ENCODE measurements around the gene RBFOX2. TPM values are rescaled to one million over a fixed set of nuclear protein-coding genes. Genes with fewer than 3 reads are reported as not detected.

The RBFOX2 gene
- total and polyA plus RNA-seq, 2 donors (not counting 1 experiment from before 2014, with no cell fraction given) = not detected

GRCh38 chr22:36053242-36054147 lies 24.9 kb upstream of the RBFOX2 start:
- ChIA-PET POLR2A (no interaction called here), CTCF (no interaction called here)
- no peak overlapping the region for H3K27ac ChIP-seq (ENCODE audit: low read length in 2 of 2)
- ATAC-seq (ENCODE audit: low read depth) (no peak), DNase-seq (no peak)
- no peak overlapping the region for H3K4me3 ChIP-seq (ENCODE audit: control extremely low read depth in 1 of 5, extremely low read depth in 1 of 5, insufficient read depth in 1 of 5, low read depth in 2 of 5, low read length in 4 of 5)
- no peaks in the 10 kb centered on the region for H3K4me1 Mint-ChIP-seq
- H3K9me3 Mint-ChIP-seq (ENCODE audit: insufficient read depth) = no peaks in the 10 kb centered on the region
- H3K27me3 Mint-ChIP-seq = peaks cover 26% of the 10 kb centered on the region
- H2AFZ ChIP-seq (ENCODE audit: insufficient read depth, low read depth, low read length, poor library complexity, severe bottlenecking) = no peak overlapping the region
- no CpG with 5 or more reads among the region's 1 CpG for WGBS (ENCODE audit: insufficient coverage)
- H3K79me2 ChIP-seq (ENCODE audit: control insufficient read depth, insufficient read depth, low read length) = no peaks in the 10 kb centered on the region
- peaks cover 0 to 8% (median 1%) of the 10 kb centered on the region in 4 experiments for H3K27me3 ChIP-seq (replicated peaks in 1 of 4; ENCODE audit: control extremely low read depth in 1 of 4, control insufficient read depth in 3 of 4, insufficient read depth in 4 of 4, low read length in 3 of 4)
- intact Hi-C loops (cut with micrococcal nuclease) = no loop called here
- no peaks in the 10 kb centered on the region for H3K36me3 ChIP-seq (replicated peaks in 1 of 2; ENCODE audit: control extremely low read depth in 1 of 2, control insufficient read depth in 1 of 2, extremely low read depth in 1 of 2, insufficient read depth in 2 of 2, low read length in 1 of 2)
- no peaks in the 10 kb centered on the region for H3K9me3 ChIP-seq (ENCODE audit: control extremely low read depth in 1 of 3, control insufficient read depth in 2 of 3, insufficient read depth in 1 of 3, low read length in 2 of 3)
- H3K4me3 Mint-ChIP-seq = no peak overlapping the region
- H3K4me1 ChIP-seq (ENCODE audit: control insufficient read depth in 2 of 2, insufficient read depth in 2 of 2, low read length in 2 of 2) = no peaks in the 10 kb centered on the region
- H3K4me2 ChIP-seq (replicated peaks; ENCODE audit: low read depth, low read length, poor library complexity, severe bottlenecking) = no peak overlapping the region
- H4K20me1 ChIP-seq (ENCODE audit: control insufficient read depth, insufficient read depth, low read length, poor library complexity, severe bottlenecking) = no peaks in the 10 kb centered on the region
- no peak overlapping the region for H3K9ac ChIP-seq (ENCODE audit: low read length)
- H3K27ac Mint-ChIP-seq = no peak overlapping the region
- TF ChIP-seq CTCF (IDR thresholded peaks at IDR 0.05) (no peak), EZH2 (IDR thresholded peaks at IDR 0.05; ENCODE audit: borderline replicate concordance, insufficient read depth, low read depth, low read length, poor library complexity, severe bottlenecking) (no peak)

DNA sequence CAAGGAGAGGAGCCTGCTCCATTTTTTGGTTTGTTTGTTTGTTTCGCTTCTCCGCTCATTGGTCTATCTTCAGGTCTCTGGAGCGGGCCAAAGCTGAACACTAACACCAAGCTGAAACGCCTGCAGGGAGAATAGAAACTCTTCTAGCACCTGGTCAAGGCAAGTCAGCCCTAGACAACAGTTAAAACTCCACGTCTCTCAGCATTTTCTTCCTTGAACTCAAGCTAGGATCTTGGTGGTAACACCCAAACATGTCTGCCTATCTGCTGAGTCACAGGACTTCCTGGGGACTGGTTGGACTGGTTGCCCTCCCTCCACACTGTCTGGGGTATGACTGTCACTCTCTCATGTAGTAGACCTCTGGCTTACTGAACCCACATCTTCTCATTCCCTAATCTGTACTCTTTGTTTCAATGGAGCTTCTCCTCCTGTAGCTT lies 23.9 kb upstream of the RBFOX2 start:
- no peak for DNase-seq
- H3K9me3 Mint-ChIP-seq (ENCODE audit: insufficient read depth) = no peaks in the 10 kb centered on the region
- H3K9me3 ChIP-seq (ENCODE audit: control extremely low read depth in 1 of 3, control insufficient read depth in 2 of 3, insufficient read depth in 1 of 3, low read length in 2 of 3) = no peaks in the 10 kb centered on the region
- no peak overlapping the region for H3K27ac ChIP-seq (ENCODE audit: low read length in 2 of 2)
- 76% methylated on average over 5 of the region's 5 CpGs for WGBS (ENCODE audit: insufficient coverage)
- ATAC-seq (ENCODE audit: low read depth) = no peak
- H3K27me3 ChIP-seq (replicated peaks in 1 of 4; ENCODE audit: control extremely low read depth in 1 of 4, control insufficient read depth in 3 of 4, insufficient read depth in 4 of 4, low read length in 3 of 4) = peaks cover 0 to 8% (median 2%) of the 10 kb centered on the region in 4 experiments
- no peaks in the 10 kb centered on the region for H3K4me1 ChIP-seq (ENCODE audit: control insufficient read depth in 2 of 2, insufficient read depth in 2 of 2, low read length in 2 of 2)
- H3K36me3 ChIP-seq (replicated peaks in 1 of 2; ENCODE audit: control extremely low read depth in 1 of 2, control insufficient read depth in 1 of 2, extremely low read depth in 1 of 2, insufficient read depth in 2 of 2, low read length in 1 of 2) = no peaks in the 10 kb centered on the region
- H3K27me3 Mint-ChIP-seq = peaks cover 26% of the 10 kb centered on the region
- intact Hi-C loops (cut with micrococcal nuclease) = no loop called here
- no peak overlapping the region for H3K4me3 Mint-ChIP-seq
- H3K9ac ChIP-seq (ENCODE audit: low read length) = no peak overlapping the region
- no peak overlapping the region for H3K27ac Mint-ChIP-seq
- H3K4me2 ChIP-seq (replicated peaks; ENCODE audit: low read depth, low read length, poor library complexity, severe bottlenecking) = no peak overlapping the region
- H2AFZ ChIP-seq (ENCODE audit: insufficient read depth, low read depth, low read length, poor library complexity, severe bottlenecking) = no peak overlapping the region
- ChIA-PET POLR2A (no interaction called here), CTCF (no interaction called here)
- no peaks in the 10 kb centered on the region for H3K79me2 ChIP-seq (ENCODE audit: control insufficient read depth, insufficient read depth, low read length)
- no peak for TF ChIP-seq EZH2 (IDR thresholded peaks at IDR 0.05; ENCODE audit: borderline replicate concordance, insufficient read depth, low read depth, low read length, poor library complexity, severe bottlenecking)
- no peak for TF ChIP-seq CTCF (IDR thresholded peaks at IDR 0.05)
- H3K4me3 ChIP-seq (ENCODE audit: control extremely low read depth in 1 of 5, extremely low read depth in 1 of 5, insufficient read depth in 1 of 5, low read depth in 2 of 5, low read length in 4 of 5) = no peak overlapping the region
- no peaks in the 10 kb centered on the region for H3K4me1 Mint-ChIP-seq
- H4K20me1 ChIP-seq (ENCODE audit: control insufficient read depth, insufficient read depth, low read length, poor library complexity, severe bottlenecking) = no peaks in the 10 kb centered on the region

Measured in B cell (primary cell).